PC-3 (cell line): ENCODE measurements around the gene TMEM163. TPM values are rescaled to one million over a fixed set of nuclear protein-coding genes. Genes with fewer than 3 reads are reported as not detected.

Source experiments
- ATAC-seq: fragments of 200-7000 bp; cut with Tn5 transposase; 2 replicates; pipeline ENCODE4 v1.9.1; 2020; ENCODE audit warnings: mild to moderate bottlenecking, moderate library complexity
- BruUV-seq: library from RNA; stranded (reverse); fragments of 400-500 nt; replicated peaks from 2 replicates; lab custom pipeline; 2021; lab: Mats Ljungman, UMichigan
- CTCF ChIA-PET: fragments of 300-600 bp; sonication (Branson Sonifier 250); formaldehyde crosslinking; loops from one replicate; lab custom pipeline; 2022; ENCODE audit warnings: antibody characterized with exemption; lab: Charles Lee
- POLR2A ChIA-PET: fragments of 300-600 bp; sonication (Branson Sonifier 250); formaldehyde crosslinking; loops from one replicate; lab custom pipeline; 2022; ENCODE audit warnings: antibody characterized with exemption; ENCODE audit not compliant: unreplicated experiment; lab: Charles Lee
- DNase-seq: peaks from one replicate; pipeline ENCODE4 v3.0.0-alpha.2; 2015
- H2AFZ ChIP-seq: fragments of 300-600 bp; sonication (generic); 2 replicates; pipeline ENCODE4 v1.6.0; 2016; ENCODE audit warnings: antibody characterized with exemption, low read length
- H3F3A ChIP-seq: fragments of 300-600 bp; sonication (generic); one replicate; pipeline ENCODE4 v1.6.0; 2017; ENCODE audit warnings: antibody characterized with exemption, low read length, control low read depth, mild to moderate bottlenecking; ENCODE audit not compliant: unreplicated experiment
- H3K27ac ChIP-seq: fragments of 300-600 bp; sonication (generic); 2 replicates; pipeline ENCODE4 v1.5.1; 2016; ENCODE audit warnings: mild to moderate bottlenecking, low read length
- H3K27me3 ChIP-seq: fragments of 300-600 bp; sonication (generic); 2 replicates; pipeline ENCODE4 v1.6.1; 2016; ENCODE audit warnings: low read length, mixed read lengths
- H3K36me3 ChIP-seq: fragments of 300-600 bp; sonication (generic); 2 replicates; pipeline ENCODE4 v1.6.1; 2016; ENCODE audit warnings: low read depth, mixed run types, low read length, mixed read lengths
- H3K4me1 ChIP-seq: fragments of 300-600 bp; sonication (generic); 2 replicates; pipeline ENCODE4 v1.5.1; 2016; ENCODE audit warnings: low read length; ENCODE audit not compliant: insufficient read depth
- H3K4me2 ChIP-seq: fragments of 300-600 bp; sonication (generic); 2 replicates; pipeline ENCODE4 v1.6.0; 2016; ENCODE audit warnings: low read length
- H3K4me3 ChIP-seq: fragments of 300-600 bp; sonication (generic); 2 replicates; pipeline ENCODE4 v1.5.1; 2016; ENCODE audit warnings: mild to moderate bottlenecking, low read length, mixed read lengths
- H3K79me2 ChIP-seq: fragments of 300-600 bp; sonication (generic); 2 replicates; pipeline ENCODE4 v1.6.1; 2017; ENCODE audit warnings: low read length, mixed read lengths
- H3K9ac ChIP-seq: fragments of 300-600 bp; sonication (generic); 2 replicates; pipeline ENCODE4 v1.6.0; 2016; ENCODE audit warnings: mild to moderate bottlenecking, low read length
- H3K9me2 ChIP-seq: fragments of 300-600 bp; sonication (generic); replicated peaks from 2 replicates; pipeline ENCODE4 v1.6.1; 2016; ENCODE audit warnings: mixed run types, low read length, mixed read lengths
- H3K9me3 ChIP-seq: fragments of 300-600 bp; sonication (generic); 2 replicates; pipeline ENCODE4 v1.6.1; 2016; ENCODE audit warnings: low read length, mixed read lengths
- H4K20me1 ChIP-seq: fragments of 300-600 bp; sonication (generic); 2 replicates; pipeline ENCODE4 v1.6.1; 2016; ENCODE audit warnings: low read length, mixed read lengths
- CTCF ChIP-seq: fragments of 300-600 bp; sonication (generic); conservative IDR thresholded peaks from 2 replicates; pipeline ENCODE4 v1.5.1; 2017; ENCODE audit warnings: antibody characterized with exemption, low read depth, mild to moderate bottlenecking, low read length
- EZH2 ChIP-seq: fragments of 300-600 bp; sonication (generic); IDR thresholded peaks from one replicate; pipeline ENCODE4 v1.6.1; 2017; ENCODE audit warnings: antibody characterized with exemption, mild to moderate bottlenecking, low read length; ENCODE audit not compliant: unreplicated experiment
- EZH2phosphoT487 ChIP-seq: fragments of 300-600 bp; sonication (generic); IDR thresholded peaks from 2 replicates; pipeline ENCODE4 v1.6.1; 2018; ENCODE audit warnings: mild to moderate bottlenecking, antibody characterized with exemption, low read length, borderline replicate concordance
- intact Hi-C: fragments of 100-400 bp; cut with micrococcal nuclease; formaldehyde crosslinking; loops from 2 replicates; pipeline ENCODE4 v1.9.0; 2023
- total RNA-seq: library from RNA; depleted of rRNA; stranded (reverse); fragments of >200 nt; gene quantifications from 2 replicates; pipeline ENCODE4 v1.2.3, GENCODE V29; 2014

The TMEM163 gene
- total RNA-seq, 1 experiment from 2014 or later = 0.47 TPM

GRCh38 chr2:134445985-134446382 is 272.8 kb downstream of the TMEM163 start:
- peak overlapping the region; percentile 43 for H3K4me2 ChIP-seq
- CTCF ChIA-PET = interaction anchor here (0.5 to 1.0 kb wide), 2 partner anchors 14 to 327 kb away, joined by 4 read pairs; no protein-coding TSS in a partner anchor

GRCh38 chr2:134445116-134445515 is 273.7 kb downstream of the TMEM163 start:
- no peaks in the 10 kb centered on the region for H3K27me3 ChIP-seq
- BruUV-seq = no TSS peak
- H2AFZ ChIP-seq = no peak overlapping the region
- ChIA-PET CTCF (no interaction called here), POLR2A (no interaction called here)
- no peaks in the 10 kb centered on the region for H4K20me1 ChIP-seq
- no peak overlapping the region for H3K4me2 ChIP-seq
- H3K9ac ChIP-seq = no peak overlapping the region
- intact Hi-C loops = no loop called here
- DNase-seq (no peak), ATAC-seq (no peak)
- no peak overlapping the region for H3K4me3 ChIP-seq
- no peaks in the 10 kb centered on the region for H3K9me3 ChIP-seq
- no peaks in the 10 kb centered on the region for H3K36me3 ChIP-seq
- no peaks in the 10 kb centered on the region for H3K9me2 ChIP-seq
- TF ChIP-seq CTCF (no peak), EZH2phosphoT487 (no peak), EZH2 (no peak)
- no peaks in the 10 kb centered on the region for H3F3A ChIP-seq
- H3K79me2 ChIP-seq = no peaks in the 10 kb centered on the region
- no peak overlapping the region for H3K27ac ChIP-seq
- H3K4me1 ChIP-seq = peaks cover 25% of the 10 kb centered on the region

More at GRCh38 chr2:134445985-134446382, 272.8 kb downstream of the TMEM163 start:
- no peaks in the 10 kb centered on the region for H3K79me2 ChIP-seq
- intact Hi-C loops = no loop called here
- H3K9me2 ChIP-seq = no peaks in the 10 kb centered on the region
- no TSS peak for BruUV-seq
- no peaks in the 10 kb centered on the region for H4K20me1 ChIP-seq
- H3K4me1 ChIP-seq = peaks cover 25% of the 10 kb centered on the region
- DNase-seq (no peak), ATAC-seq (no peak; the same call in 1 of the 2 replicates)
- no peak overlapping the region for H3K4me3 ChIP-seq
- H3K27me3 ChIP-seq = no peaks in the 10 kb centered on the region
- H3K9ac ChIP-seq = no peak overlapping the region
- POLR2A ChIA-PET = interaction anchor here (0.6 to 0.7 kb wide), 2 partner anchors 50 to 270 kb away, joined by 4 read pairs; no protein-coding TSS in a partner anchor
- 0 out of 2 replicates have a peak overlapping the region, but pooled peaks have one; percentile 20 for H3K27ac ChIP-seq
- H3K9me3 ChIP-seq = no peaks in the 10 kb centered on the region
- no peaks in the 10 kb centered on the region for H3F3A ChIP-seq
- TF ChIP-seq CTCF (no peak), EZH2 (no peak), EZH2phosphoT487 (no peak)
- no peaks in the 10 kb centered on the region; the same call in 1 of the 2 replicates for H3K36me3 ChIP-seq
- H2AFZ ChIP-seq = no peak overlapping the region

- Histone ChIP-seq H3K27ac (no peak overlapping the region), H3K27me3 (no peaks in the 10 kb centered on the region), H3K36me3 (no peaks in the 10 kb centered on the region), H3K4me1 (peaks cover 25% of the 10 kb centered on the region), H3K79me2 (no peaks in the 10 kb centered on the region), H4K20me1 (no peaks in the 10 kb centered on the region), H3F3A (no peaks in the 10 kb centered on the region), H2AFZ (no peak overlapping the region), H3K9me2 (no peaks in the 10 kb centered on the region), H3K4me2 (no peak overlapping the region), H3K9ac (no peak overlapping the region), H3K9me3 (no peaks in the 10 kb centered on the region), H3K4me3 (no peak overlapping the region)
- intact Hi-C loops = no loop called here
- ChIA-PET CTCF (no interaction called here), POLR2A (no interaction called here)
- no TSS peak for BruUV-seq
- no peak for ATAC-seq
- no peak for DNase-seq
- TF ChIP-seq CTCF (no peak), EZH2phosphoT487 (no peak), EZH2 (no peak)
Measured at GRCh38 chr2:134443814-134444480, 274.9 kb downstream of the TMEM163 start.
